ENCODE measurements around the gene NSRP1. TPM values are rescaled to one million over a fixed set of nuclear protein-coding genes. Genes with fewer than 3 reads are reported as not detected.

NSRP1 gene
- total RNA-seq, 4 donors from 2014 or later = 16.2 to 60.2 (median 42.7) TPM

GRCh38 chr17:30188211-30188939 lies 71.8 kb downstream of the NSRP1 start:
- no peak for DNase-seq
- Histone ChIP-seq H3K4me1 (no peaks in the 10 kb centered on the region), H3K4me3 (no peak overlapping the region), H3K27me3 (no peaks in the 10 kb centered on the region), H3K36me3 (peaks cover 0 to 34% (median 9%) of the 10 kb centered on the region in 4 donors), H3K9me3 (no peaks in the 10 kb centered on the region), H3K27ac (no peak overlapping the region)
- TF ChIP-seq POLR2A (IDR thresholded peaks at IDR 0.05) = no peak
- no peak for TF ChIP-seq POLR2AphosphoS5 (IDR thresholded peaks at IDR 0.05)
- no peak for TF ChIP-seq EP300 (IDR thresholded peaks at IDR 0.05; ENCODE audit: low read depth)
- no peak for TF ChIP-seq CTCF (IDR thresholded peaks at IDR 0.05)
- in situ Hi-C loops (cut with MboI; ENCODE audit: low pct_ligation_motif_present in 1 of 4, low pct_unique_long_range_greater_than_20kb in 1 of 4, low sequenced_read_pairs in 3 of 4) (no loop called here), intact Hi-C loops (cut with DNase I; ENCODE audit: low total_unique reads) (no loop called here)
- WGBS, 2 donors (ENCODE audit: low coverage in 1 of 2) = 96 to 100% methylated on average over 3 to 5 of the region's 5 CpGs

GRCh38 chr17:30191072-30191471 lies 74.5 kb downstream of the NSRP1 start:
- H3K27me3 ChIP-seq = no peaks in the 10 kb centered on the region
- TF ChIP-seq POLR2A (IDR thresholded peaks at IDR 0.05) (no peak), EP300 (IDR thresholded peaks at IDR 0.05; ENCODE audit: low read depth) (no peak)
- peaks cover 0 to 13% (median under 1%) of the 10 kb centered on the region in 4 donors for H3K36me3 ChIP-seq
- no peak overlapping the region for H3K4me3 ChIP-seq
- no peaks in the 10 kb centered on the region for H3K4me1 ChIP-seq
- WGBS, 2 donors (ENCODE audit: low coverage in 1 of 2) = 71 to 75% methylated on average over 2 of the region's 2 CpGs
- no peak overlapping the region for H3K27ac ChIP-seq
- DNase-seq = no peak
- in situ Hi-C loops (cut with MboI; ENCODE audit: low pct_ligation_motif_present in 1 of 4, low pct_unique_long_range_greater_than_20kb in 1 of 4, low sequenced_read_pairs in 3 of 4) (no loop called here), intact Hi-C loops (cut with DNase I; ENCODE audit: low total_unique reads) (no loop called here)
- H3K9me3 ChIP-seq = no peaks in the 10 kb centered on the region

- WGBS, 2 donors (ENCODE audit: low coverage in 1 of 2) = 75 to 87% methylated on average over 3 of the region's 3 CpGs
- in situ Hi-C loops (cut with MboI; ENCODE audit: low pct_ligation_motif_present in 1 of 4, low pct_unique_long_range_greater_than_20kb in 1 of 4, low sequenced_read_pairs in 3 of 4) = no loop called here
- no peak for DNase-seq
- intact Hi-C loops (cut with DNase I; ENCODE audit: low total_unique reads) = no loop called here
- Histone ChIP-seq H3K9me3 (no peaks in the 10 kb centered on the region), H3K4me1 (no peaks in the 10 kb centered on the region), H3K27ac (no peak overlapping the region), H3K36me3 (no peaks in the 10 kb centered on the region), H3K4me3 (no peak overlapping the region), H3K27me3 (no peaks in the 10 kb centered on the region)
- TF ChIP-seq CTCF (IDR thresholded peaks at IDR 0.05) (no peak), EP300 (IDR thresholded peaks at IDR 0.05; ENCODE audit: low read depth) (no peak), POLR2AphosphoS5 (IDR thresholded peaks at IDR 0.05) (no peak), POLR2A (IDR thresholded peaks at IDR 0.05) (no peak)
Observed at GRCh38 chr17:30196504-30196903, 79.9 kb downstream of the NSRP1 start.

- Histone ChIP-seq H3K4me1 (no peaks in the 10 kb centered on the region), H3K27ac (no peak overlapping the region), H3K4me3 (no peak overlapping the region), H3K27me3 (no peaks in the 10 kb centered on the region), H3K36me3 (no peaks in the 10 kb centered on the region), H3K9me3 (no peaks in the 10 kb centered on the region)
- in situ Hi-C loops (cut with MboI; ENCODE audit: low pct_ligation_motif_present in 1 of 4, low pct_unique_long_range_greater_than_20kb in 1 of 4, low sequenced_read_pairs in 3 of 4) (no loop called here), intact Hi-C loops (cut with DNase I; ENCODE audit: low total_unique reads) (no loop called here)
- 93 to 100% methylated on average over 1 to 4 of the region's 4 CpGs for WGBS, 2 donors (ENCODE audit: low coverage in 1 of 2)
- no peak for TF ChIP-seq POLR2A (IDR thresholded peaks at IDR 0.05)
- no peak for TF ChIP-seq EP300 (IDR thresholded peaks at IDR 0.05; ENCODE audit: low read depth)
- no peak for TF ChIP-seq POLR2AphosphoS5 (IDR thresholded peaks at IDR 0.05)
- no peak for TF ChIP-seq CTCF (IDR thresholded peaks at IDR 0.05)
- no peak for DNase-seq
Observed at GRCh38 chr17:30197416-30197815, 80.8 kb downstream of the NSRP1 start.
